ENCODE data around the gene TMSB4Y. TPM values are rescaled to one million over a fixed set of nuclear protein-coding genes. Genes with fewer than 3 reads are reported as not detected.

The TMSB4Y gene
- total and polyA plus RNA-seq, 8 donors: 1.0 to 1.3 TPM; not detected in 6

GRCh38 chrY:13705197-13705596, 1.5 kb downstream of the TMSB4Y start:
- H3K27me3 ChIP-seq: no peaks in the 10 kb centered on the region
- DNase-seq: no peak
- ATAC-seq: no peak
- intact Hi-C loops (cut with DNase I): no loop called here
- FAIRE-seq: no peak
- no peaks in the 10 kb centered on the region for H3K4me1 ChIP-seq
- no peaks in the 10 kb centered on the region for H3K9me3 ChIP-seq
- TF ChIP-seq CTCF (IDR thresholded peaks at IDR 0.05): no peak
- WGBS, 2 donors: 6% methylated on average over 8 of the region's 8 CpGs; no CpG with 5 or more reads in 1 of the 2 donors
- H3K36me3 ChIP-seq: no peaks in the 10 kb centered on the region
- no peak overlapping the region for H3K4me3 ChIP-seq
- H3K27ac ChIP-seq: no peak overlapping the region

- WGBS, 2 donors: 97% methylated on average over 1 of the region's 1 CpG; no CpG with 5 or more reads in 1 of the 2 donors
Observed at GRCh38 chrY:13708038-13708437, 4.3 kb downstream of the TMSB4Y start.

GRCh38 chrY:13718996-13719395, 15.3 kb downstream of the TMSB4Y start:
- Histone ChIP-seq H3K27me3 (no peaks in the 10 kb centered on the region), H3K36me3 (no peaks in the 10 kb centered on the region), H3K4me1 (no peaks in the 10 kb centered on the region), H3K27ac (no peak overlapping the region), H3K9me3 (no peaks in the 10 kb centered on the region), H3K4me3 (no peak overlapping the region)
- ATAC-seq (no peak), FAIRE-seq (no peak), DNase-seq (no peak)
- no peak for TF ChIP-seq CTCF (IDR thresholded peaks at IDR 0.05)
- intact Hi-C loops (cut with DNase I): no loop called here
- 98% methylated on average over 1 of the region's 1 CpG; no CpG with 5 or more reads in 1 of the 2 donors for WGBS, 2 donors

More at GRCh38 chrY:13708038-13708437, 4.3 kb downstream of the TMSB4Y start:
- ATAC-seq: no peak
- Histone ChIP-seq H3K4me3 (no peak overlapping the region), H3K9me3 (no peaks in the 10 kb centered on the region), H3K36me3 (no peaks in the 10 kb centered on the region), H3K27ac (no peak overlapping the region), H3K4me1 (no peaks in the 10 kb centered on the region), H3K27me3 (no peaks in the 10 kb centered on the region)
- intact Hi-C loops (cut with DNase I): no loop called here
- FAIRE-seq: no peak
- no peak for TF ChIP-seq CTCF (IDR thresholded peaks at IDR 0.05)
- no peak for DNase-seq

- intact Hi-C loops (cut with DNase I): no loop called here
- Histone ChIP-seq H3K4me1 (no peaks in the 10 kb centered on the region), H3K27me3 (no peaks in the 10 kb centered on the region), H3K4me3 (no peak overlapping the region), H3K9me3 (no peaks in the 10 kb centered on the region), H3K36me3 (no peaks in the 10 kb centered on the region), H3K27ac (no peak overlapping the region)
- DNase-seq: no peak
- WGBS, 2 donors: 63% methylated on average over 6 of the region's 6 CpGs; no CpG with 5 or more reads in 1 of the 2 donors
- no peak for TF ChIP-seq CTCF (IDR thresholded peaks at IDR 0.05)
- ATAC-seq: no peak
- FAIRE-seq: no peak
Observed at GRCh38 chrY:13729517-13729916, 25.8 kb downstream of the TMSB4Y start.

- Histone ChIP-seq H3K4me3 (no peak overlapping the region), H3K36me3 (no peaks in the 10 kb centered on the region), H3K27ac (no peak overlapping the region), H3K27me3 (no peaks in the 10 kb centered on the region), H3K9me3 (no peaks in the 10 kb centered on the region), H3K4me1 (no peaks in the 10 kb centered on the region)
- no peak for DNase-seq
- 17% methylated on average over 10 of the region's 10 CpGs; no CpG with 5 or more reads in 1 of the 2 donors for WGBS, 2 donors
- no peak for ATAC-seq
- intact Hi-C loops (cut with DNase I): no loop called here
- TF ChIP-seq CTCF (IDR thresholded peaks at IDR 0.05): no peak
- FAIRE-seq: no peak
Observed at GRCh38 chrY:13738618-13739017, 34.9 kb downstream of the TMSB4Y start.
